A673 (cell line): ENCODE measurements around the gene MRPL48.

Experiments
- EZH2 ChIP-seq: fragments of 200-600 bp; sonication (generic); IDR thresholded peaks from 2 replicates; pipeline ENCODE4 v1.6.1; 2017; ENCODE audit warnings: borderline replicate concordance, low read depth, mild to moderate bottlenecking, mixed read lengths, antibody characterized with exemption, low read length; ENCODE audit not compliant: poor library complexity, severe bottlenecking
- TF ChIP-seq, protein P1 (sequence below): fragments of 300-800, 200-600 bp; sonication (generic); conservative IDR thresholded peaks from 2 replicates; pipeline ENCODE4 v1.5.1; 2017; ENCODE audit warnings: low read depth, mild to moderate bottlenecking, antibody characterized with exemption, low read length, moderate library complexity, mixed read lengths

DNA sequence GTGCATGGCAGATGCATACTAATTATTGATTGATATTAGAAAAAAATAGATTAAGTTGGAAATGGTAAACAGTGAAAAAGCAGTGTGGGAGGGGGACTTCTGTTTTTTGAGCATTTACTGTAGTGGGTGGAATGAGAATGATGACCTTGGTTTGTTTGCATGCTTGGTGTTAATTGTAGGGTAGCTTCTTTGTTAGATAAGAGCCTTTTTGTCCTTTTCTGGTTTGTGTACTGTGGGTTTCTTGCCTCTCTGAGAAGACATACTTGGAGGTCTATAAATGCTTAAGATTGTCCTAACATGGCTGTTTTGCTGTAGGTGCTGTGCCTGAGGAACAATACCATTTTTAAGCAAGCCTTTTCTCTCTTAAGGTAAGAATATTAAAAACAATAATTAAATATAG, 17.0 kb downstream of the MRPL48 start:
- TF ChIP-seq, protein P1, sequence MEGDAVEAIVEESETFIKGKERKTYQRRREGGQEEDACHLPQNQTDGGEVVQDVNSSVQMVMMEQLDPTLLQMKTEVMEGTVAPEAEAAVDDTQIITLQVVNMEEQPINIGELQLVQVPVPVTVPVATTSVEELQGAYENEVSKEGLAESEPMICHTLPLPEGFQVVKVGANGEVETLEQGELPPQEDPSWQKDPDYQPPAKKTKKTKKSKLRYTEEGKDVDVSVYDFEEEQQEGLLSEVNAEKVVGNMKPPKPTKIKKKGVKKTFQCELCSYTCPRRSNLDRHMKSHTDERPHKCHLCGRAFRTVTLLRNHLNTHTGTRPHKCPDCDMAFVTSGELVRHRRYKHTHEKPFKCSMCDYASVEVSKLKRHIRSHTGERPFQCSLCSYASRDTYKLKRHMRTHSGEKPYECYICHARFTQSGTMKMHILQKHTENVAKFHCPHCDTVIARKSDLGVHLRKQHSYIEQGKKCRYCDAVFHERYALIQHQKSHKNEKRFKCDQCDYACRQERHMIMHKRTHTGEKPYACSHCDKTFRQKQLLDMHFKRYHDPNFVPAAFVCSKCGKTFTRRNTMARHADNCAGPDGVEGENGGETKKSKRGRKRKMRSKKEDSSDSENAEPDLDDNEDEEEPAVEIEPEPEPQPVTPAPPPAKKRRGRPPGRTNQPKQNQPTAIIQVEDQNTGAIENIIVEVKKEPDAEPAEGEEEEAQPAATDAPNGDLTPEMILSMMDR: no peak
- TF ChIP-seq EZH2: no peak
